ENCODE data around the gene SLC51B.
"Not testable (repeated sequence)": the region's sequence is repeated elsewhere in the genome, so short reads cannot be mapped to it uniquely, and the experiment has no call there.

DNA sequence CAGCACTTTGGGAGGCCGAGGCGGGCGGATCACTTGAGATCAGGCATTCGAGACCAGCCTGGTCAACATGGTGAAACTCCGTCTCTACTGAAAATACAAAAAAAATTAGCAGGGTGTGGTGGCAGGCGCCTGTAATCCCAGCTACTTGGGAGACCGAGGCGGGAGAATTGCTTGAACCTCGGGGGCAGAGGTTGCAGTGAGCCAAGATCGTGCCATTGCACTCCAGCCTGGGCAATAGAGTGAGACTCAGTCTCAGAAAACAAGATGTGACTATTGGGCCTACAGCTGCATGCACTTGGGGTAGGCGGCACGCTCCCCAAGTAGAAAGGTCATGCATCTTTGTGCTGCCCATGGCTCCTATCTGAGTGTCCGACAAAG is 48.6 kb downstream of the SLC51B start:
- TF ChIP-seq CTCF (conservative IDR thresholded peaks at IDR 0.05; ENCODE audit: low read length); EZH2phosphoT487 (IDR thresholded peaks at IDR 0.05; ENCODE audit: borderline replicate concordance): not testable (repeated sequence)
